Endothelial cell of umbilical vein (primary cell): ENCODE results near the gene LOX. TPM values are rescaled to one million over a fixed set of nuclear protein-coding genes. Genes with fewer than 3 reads are reported as not detected.

ENCODE experiments used
- BruUV-seq: library from RNA; stranded (reverse); fragments of 400-500 nt; replicated peaks from 2 replicates; lab custom pipeline; 2021; lab: Mats Ljungman, UMichigan
- CTCF ChIA-PET: fragments of 300-600, 350-600 bp; sonication (Branson Sonifier 250); formaldehyde crosslinking; loops from one replicate; lab custom pipeline; 2021; ENCODE audit warnings: antibody characterized with exemption, inconsistent platforms; lab: Charles Lee
- POLR2A ChIA-PET: fragments of 300-600, 350-600 bp; sonication (Branson Sonifier 250); formaldehyde crosslinking; loops from one replicate; lab custom pipeline; 2021; ENCODE audit warnings: antibody characterized with exemption, inconsistent platforms; lab: Charles Lee
- DNase-seq: peaks from one replicate; pipeline ENCODE4 v3.0.0-alpha.2; 2011; ENCODE audit warnings: low read depth, low spot score
- FAIRE-seq: peaks from 2 replicates; lab custom pipeline; 2011; peaks lifted over from hg19 to GRCh38; lab: Jason Lieb, UNC
- H2AFZ ChIP-seq: 2 replicates; pipeline ENCODE4 v1.6.0; 2012; ENCODE audit warnings: low read depth, low read length, control low read depth, inconsistent platforms
- H3K27ac ChIP-seq: 2 replicates; pipeline ENCODE4 v1.5.1; 2011; ENCODE audit warnings: low read depth, mild to moderate bottlenecking, control low read depth, low read length, moderate library complexity; ENCODE audit not compliant: insufficient read depth
- H3K27me3 ChIP-seq, 2 experiments: 2 replicates each; pipeline versions ENCODE4 v1.6.0 to v1.6.1; 2011; ENCODE audit warnings: low read length in 2 of 2, mixed read lengths in 1 of 2; ENCODE audit not compliant: control insufficient read depth in 2 of 2, insufficient read depth in 2 of 2
- H3K36me3 ChIP-seq, 2 experiments: 2 replicates in 1 of 2; 3 replicates in 1 of 2; pipeline ENCODE4 v1.5.1; 2011; ENCODE audit warnings: low read length in 2 of 2, mild to moderate bottlenecking in 1 of 2, moderate library complexity in 1 of 2; ENCODE audit not compliant: control insufficient read depth in 2 of 2, insufficient read depth in 2 of 2; ENCODE audit errors: extremely low read depth in 1 of 2
- H3K4me1 ChIP-seq: 3 replicates; pipeline ENCODE4 v1.5.1; 2011; ENCODE audit warnings: mild to moderate bottlenecking, low read length; ENCODE audit not compliant: control insufficient read depth, insufficient read depth; ENCODE audit errors: extremely low read depth
- H3K4me2 ChIP-seq: 2 replicates; pipeline ENCODE4 v1.6.1; 2011; ENCODE audit warnings: low read length, control low read depth, mixed read lengths; ENCODE audit not compliant: insufficient read depth
- H3K4me3 ChIP-seq, 3 experiments: fragments of 200-600 bp in 1 of 3; sonication (generic), shearing (Covaris generic) in 1 of 3; replicated peaks in 1 of 3; 2 replicates each; pipeline ENCODE4 v1.5.1; 2011 to 2016; ENCODE audit warnings: control low read depth in 3 of 3, low read length in 3 of 3, mild to moderate bottlenecking in 2 of 3, inconsistent platforms in 1 of 3, low read depth in 1 of 3, moderate library complexity in 1 of 3; ENCODE audit not compliant: insufficient read depth in 1 of 3
- H3K79me2 ChIP-seq: 2 replicates; pipeline ENCODE4 v1.6.0; 2012; ENCODE audit warnings: low read length, inconsistent platforms; ENCODE audit not compliant: control insufficient read depth, insufficient read depth
- H3K9ac ChIP-seq: replicated peaks from 2 replicates; pipeline ENCODE3; 2011; ENCODE audit warnings: low read length, control low read depth; ENCODE audit not compliant: insufficient read depth; ENCODE audit errors: extremely low read depth
- H3K9me1 ChIP-seq: replicated peaks from 3 replicates; pipeline ENCODE4 v1.6.0; 2011; ENCODE audit warnings: mild to moderate bottlenecking, low read length; ENCODE audit not compliant: control insufficient read depth, insufficient read depth; ENCODE audit errors: extremely low read depth
- H3K9me3 ChIP-seq: replicated peaks from 2 replicates; pipeline ENCODE4 v1.5.1; 2012; ENCODE audit warnings: low read length, inconsistent platforms; ENCODE audit not compliant: control insufficient read depth, insufficient read depth
- H4K20me1 ChIP-seq: replicated peaks from 2 replicates; pipeline ENCODE3; 2011; ENCODE audit warnings: mild to moderate bottlenecking, low read length; ENCODE audit not compliant: control insufficient read depth, insufficient read depth; ENCODE audit errors: extremely low read depth
- CTCF ChIP-seq, 2 donors: IDR thresholded peaks; 1 replicate in 1 of 2; 2 replicates in 1 of 2; pipeline ENCODE4 v1.5.1; 2011; ENCODE audit warnings: low read length in 2 of 2, mild to moderate bottlenecking in 2 of 2, moderate library complexity in 2 of 2, control low read depth in 1 of 2, inconsistent platforms in 1 of 2, low read depth in 1 of 2; ENCODE audit not compliant: insufficient read depth in 1 of 2; ENCODE audit errors: extremely low read depth in 1 of 2
- JUN ChIP-seq: IDR thresholded peaks from 2 replicates; pipeline ENCODE4 v1.6.1; 2011; ENCODE audit warnings: borderline replicate concordance, low read depth; ENCODE audit not compliant: insufficient read length, insufficient read depth
- dilution Hi-C: fragments of 300-500 bp; cut with MboI; formaldehyde crosslinking; loops from one replicate; pipeline ENCODE4 v1.15.0; 2019; ENCODE audit warnings: low sequenced_read_pairs; ENCODE audit not compliant: extremely low pct_ligation_motif_present
- intact Hi-C: fragments of 100-400 bp; cut with micrococcal nuclease; formaldehyde crosslinking; loops from one replicate; pipeline ENCODE4 v1.10.0; 2022
- polyA plus RNA-seq, 4 experiments: library from polyadenylated mRNA; depleted of rRNA in 3 of 4; stranded (reverse) in 3 of 4; unstranded in 1 of 4; fragments of >200 nt; gene quantifications; 2 replicates each; pipeline versions ENCODE4 v1.2.1 to v1.2.3, GENCODE V29; 2011 to 2012; ENCODE audit warnings: missing spikeins in 1 of 4
- total RNA-seq: library from RNA; stranded (reverse); gene quantifications from 2 replicates; pipeline ENCODE4 v1.2.3, GENCODE V29; 2021

Gene LOX
- total and polyA plus RNA-seq, 2 donors (not counting 3 experiments of a cell fraction or from before 2014, with no cell fraction given): 39.0 to 79.1 TPM

DNA sequence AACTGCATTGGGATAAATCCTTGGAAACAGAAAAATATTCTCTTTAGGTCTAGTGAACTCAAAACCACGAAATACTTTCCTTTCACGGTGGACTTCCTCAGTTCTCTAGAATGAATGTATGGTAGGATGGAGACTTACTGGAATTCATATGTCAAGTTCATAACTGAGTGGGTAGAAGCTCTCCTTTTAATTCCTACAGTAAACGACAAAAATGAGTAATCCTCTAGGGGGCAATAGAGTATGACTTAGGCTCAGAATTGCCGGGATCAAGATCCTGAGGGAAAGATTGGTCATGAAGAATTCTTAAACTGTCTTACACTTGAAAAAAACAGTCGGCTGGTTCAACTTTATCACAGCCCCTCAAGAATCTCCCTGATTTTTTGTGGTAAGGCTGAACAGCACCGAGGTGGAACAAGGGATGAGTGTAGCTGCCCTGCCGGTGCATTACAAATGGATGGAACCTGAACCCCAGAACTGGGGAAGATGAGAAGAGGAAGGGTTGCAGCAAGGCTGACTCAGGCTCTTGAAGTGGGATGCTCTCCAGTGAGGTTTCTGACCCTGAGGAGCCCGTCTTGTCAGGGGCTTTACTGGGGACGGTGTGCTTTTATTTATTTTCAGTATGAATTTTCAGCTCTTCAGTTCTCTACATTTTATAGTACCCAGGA is 14.0 kb upstream of the LOX start:
- H3K9ac ChIP-seq: no peak overlapping the region

More for the DNA sequence above, 14.0 kb upstream of the LOX start:
- POLR2A ChIA-PET: no interaction called here
- peak overlapping the region; percentile 2 for H2AFZ ChIP-seq
- intact Hi-C loops: loop anchor here (2.0 to 5.0 kb wide), 2 partner anchors 65 to 325 kb away; no protein-coding TSS in a partner anchor
- no peaks in the 10 kb centered on the region for H3K9me3 ChIP-seq
- dilution Hi-C loops: loop anchor here (25.0 kb wide), 1 partner anchor 95 kb away; no protein-coding TSS in a partner anchor
- no peak overlapping the region for H3K4me3 ChIP-seq
- H3K4me1 ChIP-seq: peaks cover 19% of the 10 kb centered on the region
- FAIRE-seq: peak; percentile 59
- H3K36me3 ChIP-seq: no peaks in the 10 kb centered on the region
- no peaks in the 10 kb centered on the region for H3K27me3 ChIP-seq
- TF ChIP-seq JUN: no peak
- TF ChIP-seq CTCF (IDR thresholded peaks at IDR 0.05; ENCODE audit: extremely low read depth in 1 of 2, insufficient read depth in 1 of 2, low read depth in 1 of 2, low read length in 2 of 2): peak; percentile 26 to 32
- H4K20me1 ChIP-seq: no peaks in the 10 kb centered on the region
- peak; percentile 48 for DNase-seq
- H3K27ac ChIP-seq: no peak overlapping the region
- no peaks in the 10 kb centered on the region for H3K9me1 ChIP-seq
- H3K4me2 ChIP-seq: no peak overlapping the region
- H3K79me2 ChIP-seq: no peaks in the 10 kb centered on the region
- CTCF ChIA-PET: interaction anchor here (0.6 to 3.8 kb wide), 29 partner anchors 8 to 236 kb away, joined by 3 to 55 read pairs (median 4); partner anchors contain the start of genes LOX, SRFBP1 and ZNF474
- BruUV-seq: no TSS peak
